ENCODE data around the gene BRME1. TPM values are rescaled to one million over a fixed set of nuclear protein-coding genes. Genes with fewer than 3 reads are reported as not detected.
"Not testable (repeated sequence)": the region's sequence is repeated elsewhere in the genome, so short reads cannot be mapped to it uniquely, and the experiment has no call there.

BRME1 gene
- total RNA-seq, 1 donor from 2014 or later: 0.35 TPM

- DNase-seq (ENCODE audit: low spot score): no peak
- intact Hi-C loops (cut with DNase I): no loop called here
Observed at GRCh38 chr19:13873834-13874515, 31.9 kb downstream of the BRME1 start.

GRCh38 chr19:13872695-13873389 is 33.1 kb downstream of the BRME1 start:
- intact Hi-C loops (cut with DNase I): no loop called here
- no peak for DNase-seq (ENCODE audit: low spot score)

- DNase-seq (ENCODE audit: low spot score): no peak
Observed at GRCh38 chr19:13872339-13872694, 33.6 kb downstream of the BRME1 start.

GRCh38 chr19:13870873-13871272 is 35.0 kb downstream of the BRME1 start:
- DNase-seq (ENCODE audit: low spot score): no peak
- intact Hi-C loops (cut with DNase I): no loop called here

More at GRCh38 chr19:13872339-13872694, 33.6 kb downstream of the BRME1 start:
- intact Hi-C loops (cut with DNase I): no loop called here

- intact Hi-C loops (cut with DNase I): loop anchor here (10.0 kb wide), 1 partner anchor 584 kb away; no protein-coding TSS in a partner anchor
- DNase-seq (ENCODE audit: low spot score): no peak
Observed at GRCh38 chr19:13869281-13869680, 36.6 kb downstream of the BRME1 start.

- no peak for DNase-seq (ENCODE audit: low spot score)
- intact Hi-C loops (cut with DNase I): loop anchor here (10.0 kb wide), 1 partner anchor 584 kb away; no protein-coding TSS in a partner anchor
Observed at GRCh38 chr19:13868663-13869062, 37.3 kb downstream of the BRME1 start.

- intact Hi-C loops (cut with DNase I): loop anchor here (10.0 kb wide), 1 partner anchor 582 kb away; no protein-coding TSS in a partner anchor
Observed at GRCh38 chr19:13866463-13867046, 39.4 kb downstream of the BRME1 start.

GRCh38 chr19:13865571-13866462 is 40.1 kb downstream of the BRME1 start:
- intact Hi-C loops (cut with DNase I): loop anchor here (10.0 kb wide), 1 partner anchor 581 kb away; no protein-coding TSS in a partner anchor
- DNase-seq (ENCODE audit: low spot score): no peak

More at GRCh38 chr19:13866463-13867046, 39.4 kb downstream of the BRME1 start:
- no peak for DNase-seq (ENCODE audit: low spot score)

- intact Hi-C loops (cut with DNase I): loop anchor here (5.0 to 10.0 kb wide), 2 partner anchors 268 to 580 kb away; no protein-coding TSS in a partner anchor
Observed at GRCh38 chr19:13864667-13865570, 41.0 kb downstream of the BRME1 start.

GRCh38 chr19:13864046-13864666 is 41.8 kb downstream of the BRME1 start:
- intact Hi-C loops (cut with DNase I): loop anchor here (5.0 to 10.0 kb wide), 2 partner anchors 267 to 579 kb away; no protein-coding TSS in a partner anchor
- no peak for DNase-seq (ENCODE audit: low spot score)

More at GRCh38 chr19:13864667-13865570, 41.0 kb downstream of the BRME1 start:
- no peak for DNase-seq (ENCODE audit: low spot score)

- peak; percentile 98 for DNase-seq (ENCODE audit: low spot score)
- intact Hi-C loops (cut with DNase I): loop anchor here (1.0 to 10.0 kb wide), 3 partner anchors 77 to 577 kb away; no protein-coding TSS in a partner anchor
Observed at GRCh38 chr19:13861714-13862531, 44.0 kb downstream of the BRME1 start.

- no peak for DNase-seq (ENCODE audit: low spot score)
- intact Hi-C loops (cut with DNase I): loop anchor here (5.0 to 10.0 kb wide), 2 partner anchors 264 to 577 kb away; no protein-coding TSS in a partner anchor
Observed at GRCh38 chr19:13861392-13861713, 44.6 kb downstream of the BRME1 start.

GRCh38 chr19:13860679-13861391 is 45.1 kb downstream of the BRME1 start:
- DNase-seq (ENCODE audit: low spot score): no peak

GRCh38 chr19:13859361-13859880 is 46.5 kb downstream of the BRME1 start:
- no peak for DNase-seq (ENCODE audit: low spot score)

More at GRCh38 chr19:13860679-13861391, 45.1 kb downstream of the BRME1 start:
- intact Hi-C loops (cut with DNase I): loop anchor here (5.0 to 10.0 kb wide), 2 partner anchors 264 to 576 kb away; no protein-coding TSS in a partner anchor

GRCh38 chr19:13856497-13856896 is 49.4 kb downstream of the BRME1 start:
- intact Hi-C loops (cut with DNase I): no loop called here
- no peak for DNase-seq (ENCODE audit: low spot score)

More at GRCh38 chr19:13859361-13859880, 46.5 kb downstream of the BRME1 start:
- intact Hi-C loops (cut with DNase I): no loop called here

GRCh38 chr19:13852171-13852707 is 53.7 kb downstream of the BRME1 start:
- intact Hi-C loops (cut with DNase I); DNase-seq (ENCODE audit: low spot score): not testable (repeated sequence)
